ENCODE results near the gene GBP2. TPM values are rescaled to one million over a fixed set of nuclear protein-coding genes. Genes with fewer than 3 reads are reported as not detected.

Gene GBP2
- total RNA-seq, 2 experiments from 2014 or later, result not detected

DNA sequence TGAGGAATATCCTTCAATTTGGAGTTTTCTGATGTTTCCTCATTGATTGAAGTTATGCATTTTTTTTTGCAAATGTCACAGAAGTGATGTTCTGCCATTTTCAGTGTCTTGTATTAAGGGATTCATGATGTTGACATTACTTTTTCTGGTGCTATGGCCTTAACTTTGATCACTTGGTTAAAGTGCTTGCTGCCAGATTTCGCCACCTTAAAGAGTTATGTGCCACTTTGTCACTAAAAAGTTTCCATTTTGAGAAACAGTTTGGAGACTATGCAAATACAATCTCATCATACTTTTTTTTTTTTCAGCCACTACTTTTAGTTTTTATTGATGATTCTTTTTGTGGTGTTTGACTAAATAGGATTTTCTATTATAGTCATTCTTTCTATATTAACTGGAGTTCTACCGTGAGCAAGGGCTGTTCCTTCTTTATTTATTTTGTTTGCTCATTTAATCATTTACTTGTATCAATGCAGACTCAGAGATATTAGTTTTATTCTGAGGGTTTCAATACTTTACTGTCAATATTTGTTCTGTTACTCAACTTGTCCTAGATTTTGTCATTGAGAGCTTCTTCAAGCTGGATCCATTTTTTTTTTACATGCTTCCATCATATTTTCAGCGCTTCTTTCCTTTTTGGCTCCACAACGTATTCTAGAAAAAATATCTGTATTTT, 46.7 kb upstream of the GBP2 start:
- BruUV-seq (replicated peaks), result no TSS peak
- no peak overlapping the region for H3K4me3 ChIP-seq (ENCODE audit: low read depth, low read length, poor library complexity, severe bottlenecking)
- no peak overlapping the region for H3K4me2 ChIP-seq (ENCODE audit: low read length)
- ChIA-PET CTCF (ENCODE audit: unreplicated experiment) (no interaction called here), POLR2A (interaction anchor here (1.2 kb wide), 1 partner anchor 22 kb away, joined by 3 read pairs; no protein-coding TSS in a partner anchor)
- H3K79me2 ChIP-seq (ENCODE audit: insufficient read depth, low read depth, low read length), result no peaks in the 10 kb centered on the region
- intact Hi-C loops (cut with micrococcal nuclease; ENCODE audit: unreplicated experiment), result no loop called here
- no peaks in the 10 kb centered on the region for H3K9me3 ChIP-seq (ENCODE audit: low read length)
- no peak for DNase-seq (ENCODE audit: low spot score)
- H3K36me3 ChIP-seq (ENCODE audit: insufficient read depth, low read length), result no peaks in the 10 kb centered on the region
- H3K4me1 ChIP-seq (ENCODE audit: insufficient read depth, low read length, poor library complexity, severe bottlenecking), result no peaks in the 10 kb centered on the region
- TF ChIP-seq, protein P1, sequence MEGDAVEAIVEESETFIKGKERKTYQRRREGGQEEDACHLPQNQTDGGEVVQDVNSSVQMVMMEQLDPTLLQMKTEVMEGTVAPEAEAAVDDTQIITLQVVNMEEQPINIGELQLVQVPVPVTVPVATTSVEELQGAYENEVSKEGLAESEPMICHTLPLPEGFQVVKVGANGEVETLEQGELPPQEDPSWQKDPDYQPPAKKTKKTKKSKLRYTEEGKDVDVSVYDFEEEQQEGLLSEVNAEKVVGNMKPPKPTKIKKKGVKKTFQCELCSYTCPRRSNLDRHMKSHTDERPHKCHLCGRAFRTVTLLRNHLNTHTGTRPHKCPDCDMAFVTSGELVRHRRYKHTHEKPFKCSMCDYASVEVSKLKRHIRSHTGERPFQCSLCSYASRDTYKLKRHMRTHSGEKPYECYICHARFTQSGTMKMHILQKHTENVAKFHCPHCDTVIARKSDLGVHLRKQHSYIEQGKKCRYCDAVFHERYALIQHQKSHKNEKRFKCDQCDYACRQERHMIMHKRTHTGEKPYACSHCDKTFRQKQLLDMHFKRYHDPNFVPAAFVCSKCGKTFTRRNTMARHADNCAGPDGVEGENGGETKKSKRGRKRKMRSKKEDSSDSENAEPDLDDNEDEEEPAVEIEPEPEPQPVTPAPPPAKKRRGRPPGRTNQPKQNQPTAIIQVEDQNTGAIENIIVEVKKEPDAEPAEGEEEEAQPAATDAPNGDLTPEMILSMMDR (conservative IDR thresholded peaks at IDR 0.05; ENCODE audit: low read length), result no peak
- no peak for TF ChIP-seq EZH2phosphoT487 (IDR thresholded peaks at IDR 0.05; ENCODE audit: borderline replicate concordance, low read depth, low read length)
- H4K20me1 ChIP-seq (ENCODE audit: insufficient read depth, low read length), result no peaks in the 10 kb centered on the region
- H3K9me2 ChIP-seq (ENCODE audit: insufficient read depth, low read length), result no peaks in the 10 kb centered on the region
- H3K27ac ChIP-seq (ENCODE audit: low read depth, low read length, poor library complexity, severe bottlenecking), result no peak overlapping the region
- H2AFZ ChIP-seq (ENCODE audit: low read length), result no peak overlapping the region

DNA sequence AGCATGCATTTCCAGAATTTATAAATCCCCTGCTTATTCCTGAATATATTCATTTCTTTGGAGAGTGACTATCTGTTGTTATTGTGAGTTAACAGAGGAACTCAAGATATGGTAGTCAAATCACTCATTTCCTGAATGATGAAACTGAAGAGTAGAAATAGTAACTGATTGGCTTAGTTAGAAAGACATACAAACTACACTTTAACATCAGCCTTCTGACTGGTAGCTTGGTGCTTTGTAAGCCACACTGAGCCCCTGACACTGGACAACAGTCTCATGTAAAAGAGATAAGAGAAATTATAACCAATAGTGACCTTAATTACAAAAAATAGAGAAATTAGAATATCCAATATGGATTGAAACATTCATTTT, 45.1 kb upstream of the GBP2 start:
- H3K79me2 ChIP-seq (ENCODE audit: insufficient read depth, low read depth, low read length), result no peaks in the 10 kb centered on the region
- no peaks in the 10 kb centered on the region for H4K20me1 ChIP-seq (ENCODE audit: insufficient read depth, low read length)
- no peaks in the 10 kb centered on the region for H3K9me3 ChIP-seq (ENCODE audit: low read length)
- H3K4me2 ChIP-seq (ENCODE audit: low read length), result no peak overlapping the region
- H3K4me1 ChIP-seq (ENCODE audit: insufficient read depth, low read length, poor library complexity, severe bottlenecking), result no peaks in the 10 kb centered on the region
- ChIA-PET CTCF (ENCODE audit: unreplicated experiment) (no interaction called here), POLR2A (interaction anchor here (0.6 kb wide), 1 partner anchor 446 kb away, joined by 3 read pairs; no protein-coding TSS in a partner anchor)
- intact Hi-C loops (cut with micrococcal nuclease; ENCODE audit: unreplicated experiment), result no loop called here
- H3K4me3 ChIP-seq (ENCODE audit: low read depth, low read length, poor library complexity, severe bottlenecking), result no peak overlapping the region
- H3K36me3 ChIP-seq (ENCODE audit: insufficient read depth, low read length), result no peaks in the 10 kb centered on the region
- no peak overlapping the region for H2AFZ ChIP-seq (ENCODE audit: low read length)
- no TSS peak for BruUV-seq (replicated peaks)
- no peaks in the 10 kb centered on the region for H3K9me2 ChIP-seq (ENCODE audit: insufficient read depth, low read length)
- no peak overlapping the region for H3K27ac ChIP-seq (ENCODE audit: low read depth, low read length, poor library complexity, severe bottlenecking)
- DNase-seq (ENCODE audit: low spot score), result no peak
- TF ChIP-seq, protein P1 (conservative IDR thresholded peaks at IDR 0.05; ENCODE audit: low read length), result no peak
- no peak for TF ChIP-seq EZH2phosphoT487 (IDR thresholded peaks at IDR 0.05; ENCODE audit: borderline replicate concordance, low read depth, low read length)
